HepG2 (cell line): ENCODE data around the gene RBPMS2. TPM values are rescaled to one million over a fixed set of nuclear protein-coding genes. Genes with fewer than 3 reads are reported as not detected.

Source experiments
- ARNT2 ChIP-seq: sonication (generic); formaldehyde crosslinking; IDR thresholded peaks from 2 replicates; pipeline ENCODE4 v1.8.0; 2022; ENCODE audit warnings: mild to moderate bottlenecking, low read depth, missing genetic modification reagents, moderate library complexity
- ATF1 ChIP-seq: IDR thresholded peaks from 2 replicates; pipeline ENCODE4 v1.6.1; 2016; ENCODE audit warnings: mild to moderate bottlenecking, control low read depth
- MED1 ChIP-seq: sonication (generic); formaldehyde crosslinking; IDR thresholded peaks from 2 replicates; pipeline ENCODE4 v1.4.0; 2020; ENCODE audit warnings: missing genetic modification reagents
- NR3C1 ChIP-seq: sonication (generic); formaldehyde crosslinking; IDR thresholded peaks from 2 replicates; pipeline ENCODE4 v1.4.0; 2020; ENCODE audit warnings: missing genetic modification reagents
- SMAD9 ChIP-seq: sonication (generic); formaldehyde crosslinking; IDR thresholded peaks from 2 replicates; pipeline ENCODE4 v1.5.1; 2020; ENCODE audit warnings: mild to moderate bottlenecking, missing genetic modification reagents
- SRY ChIP-seq: sonication (generic); formaldehyde crosslinking; IDR thresholded peaks from 2 replicates; pipeline ENCODE4 v1.8.0; 2022; ENCODE audit warnings: mild to moderate bottlenecking, missing genetic modification reagents
- TGIF2 ChIP-seq: IDR thresholded peaks from 2 replicates; pipeline ENCODE4 v1.6.1; 2016; ENCODE audit warnings: control low read depth, missing compliant biosample characterization
- ZFP90 ChIP-seq: sonication (generic); formaldehyde crosslinking; IDR thresholded peaks from 2 replicates; pipeline ENCODE4 v1.8.0; 2022; ENCODE audit warnings: missing genetic modification reagents, mild to moderate bottlenecking, inconsistent platforms, borderline replicate concordance
- ZNF510 ChIP-seq: sonication (generic); formaldehyde crosslinking; IDR thresholded peaks from 2 replicates; pipeline ENCODE4 v1.4.0; 2020; ENCODE audit warnings: low read depth, mild to moderate bottlenecking, missing genetic modification reagents
- ZNF569 ChIP-seq: sonication (generic); formaldehyde crosslinking; IDR thresholded peaks from 2 replicates; pipeline ENCODE4 v1.5.0; 2020; ENCODE audit warnings: mild to moderate bottlenecking, missing genetic modification reagents, moderate library complexity, borderline replicate concordance
- ZNF572 ChIP-seq: sonication (generic); formaldehyde crosslinking; IDR thresholded peaks from 2 replicates; pipeline ENCODE4 v1.5.1; 2020; ENCODE audit warnings: mild to moderate bottlenecking, missing genetic modification reagents
- ZNF607 ChIP-seq: sonication (generic); formaldehyde crosslinking; IDR thresholded peaks from 2 replicates; pipeline ENCODE4 v1.5.1; 2020; ENCODE audit warnings: missing genetic modification reagents, mild to moderate bottlenecking, borderline replicate concordance
- polyA plus RNA-seq, 8 experiments: library from polyadenylated mRNA; depleted of rRNA in 3 of 8; stranded (reverse) in 7 of 8; unstranded in 1 of 8; fragments of >200 nt; fragmentation: Illumina TruSeq in 4 of 8; extraction: Trizol in 4 of 8; gene quantifications; 2 replicates each; pipeline versions ENCODE4 v1.2.1 to v1.2.3, GENCODE V29; 2011 to 2016; ENCODE audit warnings: low read depth in 4 of 8, missing spikeins in 1 of 8, mixed read lengths in 1 of 8; ENCODE audit not compliant: insufficient read depth in 1 of 8
- total RNA-seq, 5 experiments: library from RNA; depleted of rRNA; stranded (reverse); fragments of >200 nt; fragmentation: Illumina TruSeq; extraction: Trizol; gene quantifications; 2 replicates each; pipeline ENCODE4 v1.2.3, GENCODE V29; 2016; ENCODE audit warnings: low read depth in 1 of 5
- TF ChIP-seq, protein P1 (sequence below): sonication (generic); formaldehyde crosslinking; IDR thresholded peaks from 2 replicates; pipeline ENCODE4 v1.5.0; 2020; ENCODE audit warnings: missing genetic modification reagents, mild to moderate bottlenecking, borderline replicate concordance
- TF ChIP-seq, protein P2 (sequence below): sonication (generic); formaldehyde crosslinking; IDR thresholded peaks from 2 replicates; pipeline ENCODE4 v1.8.0; 2022; ENCODE audit warnings: missing genetic modification reagents, mild to moderate bottlenecking, inconsistent platforms, borderline replicate concordance
- TF ChIP-seq, protein P3 (sequence below): sonication (generic); formaldehyde crosslinking; IDR thresholded peaks from 2 replicates; pipeline ENCODE4 v1.4.0; 2020; ENCODE audit warnings: missing genetic modification reagents, borderline replicate concordance
- TF ChIP-seq, protein P4 (sequence below): sonication (generic); formaldehyde crosslinking; IDR thresholded peaks from 2 replicates; pipeline ENCODE4 v1.4.0; 2020; ENCODE audit warnings: missing genetic modification reagents, borderline replicate concordance
- TF ChIP-seq, protein P5 (sequence below): sonication (generic); formaldehyde crosslinking; IDR thresholded peaks from 2 replicates; pipeline ENCODE4 v1.5.0; 2020; ENCODE audit warnings: missing genetic modification reagents
- TF ChIP-seq, protein P6 (sequence below): IDR thresholded peaks from 2 replicates; pipeline ENCODE4 v1.6.1; 2012; ENCODE audit warnings: inconsistent platforms

RBPMS2 gene
- total and polyA plus RNA-seq, 2 of the 13 experiments (the other 11 are each of a cell fraction or from before 2014, with no cell fraction given): 0.08 TPM; not detected in 1

DNA sequence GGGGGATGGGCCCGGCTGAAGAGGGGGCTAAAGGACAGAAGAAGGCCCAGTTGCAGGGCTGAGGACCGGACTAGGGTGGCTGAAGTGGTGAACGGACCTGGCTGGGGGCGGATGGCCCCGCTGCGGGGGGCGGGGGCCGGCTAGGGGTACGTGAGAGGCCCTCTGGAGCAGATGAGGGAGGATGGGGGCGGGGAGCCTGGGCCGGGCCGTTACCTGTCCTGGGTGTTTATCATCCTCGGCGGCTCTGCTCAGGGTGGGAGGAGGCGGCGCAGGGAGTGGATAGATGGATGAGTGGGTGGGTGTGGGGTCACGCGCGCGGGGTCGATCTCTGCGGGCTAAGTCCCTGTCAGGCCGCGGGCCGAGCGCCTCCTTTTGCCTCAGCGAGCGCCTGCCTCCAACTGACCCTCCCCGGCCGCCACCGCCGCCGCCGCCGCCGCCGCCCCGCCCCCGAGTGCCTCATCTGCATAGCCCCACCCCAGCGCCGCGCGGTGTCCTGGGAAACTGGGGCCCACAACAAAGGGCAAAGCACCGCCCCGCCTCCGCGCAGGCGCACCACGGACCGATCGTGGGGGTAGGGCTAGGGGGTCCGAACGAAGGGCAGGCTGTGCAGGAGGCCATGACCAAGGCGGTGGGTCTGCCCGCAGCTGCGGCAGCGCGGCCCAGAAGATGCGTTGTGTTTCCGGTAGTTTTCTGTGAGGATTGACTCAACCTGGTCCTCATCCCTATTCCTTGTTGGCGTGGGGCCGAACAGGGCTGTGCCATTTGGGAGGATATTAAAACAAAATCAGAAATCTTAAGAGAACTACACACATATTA lies 72.4 kb downstream of the RBPMS2 start (continued):
- TF ChIP-seq, protein P1, sequence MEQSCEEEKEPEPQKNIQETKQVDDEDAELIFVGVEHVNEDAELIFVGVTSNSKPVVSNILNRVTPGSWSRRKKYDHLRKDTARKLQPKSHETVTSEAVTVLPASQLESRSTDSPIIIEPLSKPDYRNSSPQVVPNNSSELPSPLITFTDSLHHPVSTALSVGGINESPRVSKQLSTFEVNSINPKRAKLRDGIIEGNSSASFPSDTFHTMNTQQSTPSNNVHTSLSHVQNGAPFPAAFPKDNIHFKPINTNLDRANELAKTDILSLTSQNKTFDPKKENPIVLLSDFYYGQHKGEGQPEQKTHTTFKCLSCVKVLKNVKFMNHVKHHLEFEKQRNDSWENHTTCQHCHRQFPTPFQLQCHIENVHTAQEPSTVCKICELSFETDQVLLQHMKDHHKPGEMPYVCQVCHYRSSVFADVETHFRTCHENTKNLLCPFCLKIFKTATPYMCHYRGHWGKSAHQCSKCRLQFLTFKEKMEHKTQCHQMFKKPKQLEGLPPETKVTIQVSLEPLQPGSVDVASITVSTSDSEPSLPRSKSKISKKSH: no peak
- peak; percentile 59 for TF ChIP-seq ARNT2 (CRISPR knock-in tag)
- TF ChIP-seq, protein P2, sequence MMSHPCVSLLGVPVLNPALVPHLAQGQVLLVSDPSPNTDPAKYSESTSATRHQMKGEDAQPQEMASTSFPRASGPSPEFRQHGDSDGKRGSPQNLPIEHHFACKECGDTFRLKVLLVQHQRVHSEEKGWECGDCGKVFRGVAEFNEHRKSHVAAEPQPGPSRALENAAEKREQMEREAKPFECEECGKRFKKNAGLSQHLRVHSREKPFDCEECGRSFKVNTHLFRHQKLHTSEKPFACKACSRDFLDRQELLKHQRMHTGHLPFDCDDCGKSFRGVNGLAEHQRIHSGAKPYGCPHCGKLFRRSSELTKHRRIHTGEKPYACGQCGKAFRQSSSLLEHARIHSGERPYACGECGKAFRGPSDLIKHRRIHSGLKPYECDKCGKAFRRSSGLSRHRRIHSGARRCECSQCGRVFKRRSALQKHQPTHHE (CRISPR knock-in tag): peak; percentile 68
- TF ChIP-seq, protein P3, sequence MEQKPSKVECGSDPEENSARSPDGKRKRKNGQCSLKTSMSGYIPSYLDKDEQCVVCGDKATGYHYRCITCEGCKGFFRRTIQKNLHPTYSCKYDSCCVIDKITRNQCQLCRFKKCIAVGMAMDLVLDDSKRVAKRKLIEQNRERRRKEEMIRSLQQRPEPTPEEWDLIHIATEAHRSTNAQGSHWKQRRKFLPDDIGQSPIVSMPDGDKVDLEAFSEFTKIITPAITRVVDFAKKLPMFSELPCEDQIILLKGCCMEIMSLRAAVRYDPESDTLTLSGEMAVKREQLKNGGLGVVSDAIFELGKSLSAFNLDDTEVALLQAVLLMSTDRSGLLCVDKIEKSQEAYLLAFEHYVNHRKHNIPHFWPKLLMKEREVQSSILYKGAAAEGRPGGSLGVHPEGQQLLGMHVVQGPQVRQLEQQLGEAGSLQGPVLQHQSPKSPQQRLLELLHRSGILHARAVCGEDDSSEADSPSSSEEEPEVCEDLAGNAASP: 0 out of 2 replicates have a peak, but pooled peaks have one; percentile 21
- no peak for TF ChIP-seq NR3C1 (CRISPR knock-in tag)
- no peak for TF ChIP-seq ATF1 (CRISPR knock-in tag)
- TF ChIP-seq ZNF569 (CRISPR knock-in tag): no peak
- TF ChIP-seq ZNF510 (CRISPR knock-in tag): no peak
- TF ChIP-seq SRY (CRISPR knock-in tag): 0 out of 2 replicates have a peak, but pooled peaks have one; percentile 16
- TF ChIP-seq, protein P4, sequence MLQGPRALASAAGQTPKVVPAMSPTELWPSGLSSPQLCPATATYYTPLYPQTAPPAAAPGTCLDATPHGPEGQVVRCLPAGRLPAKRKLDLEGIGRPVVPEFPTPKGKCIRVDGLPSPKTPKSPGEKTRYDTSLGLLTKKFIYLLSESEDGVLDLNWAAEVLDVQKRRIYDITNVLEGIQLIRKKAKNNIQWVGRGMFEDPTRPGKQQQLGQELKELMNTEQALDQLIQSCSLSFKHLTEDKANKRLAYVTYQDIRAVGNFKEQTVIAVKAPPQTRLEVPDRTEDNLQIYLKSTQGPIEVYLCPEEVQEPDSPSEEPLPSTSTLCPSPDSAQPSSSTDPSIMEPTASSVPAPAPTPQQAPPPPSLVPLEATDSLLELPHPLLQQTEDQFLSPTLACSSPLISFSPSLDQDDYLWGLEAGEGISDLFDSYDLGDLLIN (CRISPR knock-in tag): no peak
- TF ChIP-seq, protein P5, sequence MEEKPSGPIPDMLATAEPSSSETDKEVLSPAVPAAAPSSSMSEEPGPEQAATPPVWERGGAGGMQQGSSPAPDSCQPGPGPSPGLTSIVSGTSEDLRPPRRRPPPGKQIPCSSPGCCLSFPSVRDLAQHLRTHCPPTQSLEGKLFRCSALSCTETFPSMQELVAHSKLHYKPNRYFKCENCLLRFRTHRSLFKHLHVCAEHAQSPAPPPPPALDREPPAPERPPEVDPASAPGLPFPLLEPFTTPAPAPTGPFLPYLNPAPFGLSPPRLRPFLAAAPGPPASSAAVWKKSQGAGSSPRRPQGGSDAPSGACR (CRISPR knock-in tag): peak; percentile 49; the same call in 1 of the 2 replicates
- TF ChIP-seq TGIF2 (CRISPR knock-in tag): peak; percentile 45; the same call in 1 of the 2 replicates
- TF ChIP-seq ZNF572 (CRISPR knock-in tag): peak; percentile 92; the same call in 1 of the 2 replicates
- TF ChIP-seq, protein P6, sequence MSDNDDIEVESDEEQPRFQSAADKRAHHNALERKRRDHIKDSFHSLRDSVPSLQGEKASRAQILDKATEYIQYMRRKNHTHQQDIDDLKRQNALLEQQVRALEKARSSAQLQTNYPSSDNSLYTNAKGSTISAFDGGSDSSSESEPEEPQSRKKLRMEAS: peak; percentile 77
- TF ChIP-seq ZFP90: 0 out of 2 replicates have a peak, but pooled peaks have one; percentile 18
- TF ChIP-seq SMAD9 (CRISPR knock-in tag): no peak
- TF ChIP-seq ZNF607: peak; percentile 75
- peak; percentile 40; the same call in 1 of the 2 replicates for TF ChIP-seq MED1 (CRISPR knock-in tag)
